Erythroblast (primary cell): ENCODE data around the gene C10orf105.

Source experiments
- GATA1 ChIP-seq: IDR thresholded peaks from 2 replicates; pipeline ENCODE4 v1.6.1; 2011; ENCODE audit warnings: low read depth, mild to moderate bottlenecking, control low read depth, low read length, moderate library complexity
- POLR2A ChIP-seq: IDR thresholded peaks from 2 replicates; pipeline ENCODE4 v1.6.1; 2011; ENCODE audit warnings: mild to moderate bottlenecking, low read length

GRCh38 chr10:71696628-71697326 is 22.8 kb downstream of the C10orf105 start:
- no peak for TF ChIP-seq POLR2A
- TF ChIP-seq GATA1 = no peak
